H9 (cell line): Measurements from ENCODE around the gene ZNF665. TPM values are rescaled to one million over a fixed set of nuclear protein-coding genes. Genes with fewer than 3 reads are reported as not detected.

Experiments
- DNase-seq: peaks from one replicate; pipeline ENCODE4 v3.0.0-alpha.2; 2017
- H2AFZ ChIP-seq: one replicate; pipeline ENCODE4 v1.6.1; 2013; ENCODE audit warnings: mild to moderate bottlenecking, low read length, control low read depth, moderate library complexity
- H2AK5ac ChIP-seq: 2 replicates; pipeline ENCODE4 v1.6.1; 2013; ENCODE audit warnings: low read length, control low read depth, mixed read lengths; ENCODE audit not compliant: insufficient read length
- H2BK120ac ChIP-seq: one replicate; pipeline ENCODE4 v1.6.1; 2013; ENCODE audit warnings: low read depth, mild to moderate bottlenecking, low read length, control low read depth, inconsistent platforms; ENCODE audit not compliant: poor library complexity, severe bottlenecking
- H2BK12ac ChIP-seq: 2 replicates; pipeline ENCODE4 v1.6.1; 2013; ENCODE audit warnings: low read length, control low read depth, mixed read lengths, low read depth; ENCODE audit not compliant: insufficient read length
- H2BK15ac ChIP-seq: 2 replicates; pipeline ENCODE4 v1.6.1; 2013; ENCODE audit warnings: low read depth, low read length, control low read depth
- H2BK20ac ChIP-seq: one replicate; pipeline ENCODE4 v1.6.1; 2013; ENCODE audit warnings: low read depth, mild to moderate bottlenecking, low read length, control low read depth, inconsistent platforms; ENCODE audit not compliant: poor library complexity, severe bottlenecking
- H2BK5ac ChIP-seq: 2 replicates; pipeline ENCODE4 v1.6.1; 2013; ENCODE audit warnings: low read length, control low read depth, mixed read lengths; ENCODE audit not compliant: insufficient read length
- H3K14ac ChIP-seq: 2 replicates; pipeline ENCODE4 v1.6.1; 2013; ENCODE audit warnings: low read length, control low read depth; ENCODE audit not compliant: insufficient read depth
- H3K18ac ChIP-seq: 2 replicates; pipeline ENCODE4 v1.6.1; 2013; ENCODE audit warnings: low read depth, mild to moderate bottlenecking, mixed read lengths, low read length, control low read depth; ENCODE audit not compliant: insufficient read length
- H3K23ac ChIP-seq: 2 replicates; pipeline ENCODE4 v1.6.1; 2013; ENCODE audit warnings: low read length, control low read depth, mixed read lengths, low read depth; ENCODE audit not compliant: insufficient read length
- H3K23me2 ChIP-seq: 2 replicates; pipeline ENCODE4 v1.6.1; 2013; ENCODE audit warnings: low read depth, mild to moderate bottlenecking, mixed read lengths, low read length, control low read depth; ENCODE audit not compliant: insufficient read length, poor library complexity, severe bottlenecking
- H3K27ac ChIP-seq: 2 replicates; pipeline ENCODE4 v1.5.1; 2013; ENCODE audit warnings: low read length, control low read depth, mixed read lengths, low read depth; ENCODE audit not compliant: insufficient read length
- H3K27me3 ChIP-seq: 2 replicates; pipeline ENCODE4 v1.6.1; 2013; ENCODE audit warnings: low read length, control low read depth, inconsistent platforms; ENCODE audit not compliant: insufficient read depth
- H3K4ac ChIP-seq: 2 replicates; pipeline ENCODE4 v1.6.1; 2013; ENCODE audit warnings: low read depth, mild to moderate bottlenecking, control low read depth, inconsistent platforms, low read length, moderate library complexity
- H3K4me1 ChIP-seq: 2 replicates; pipeline ENCODE4 v1.6.1; 2013; ENCODE audit warnings: low read length, control low read depth, inconsistent platforms; ENCODE audit not compliant: insufficient read depth
- H3K4me2 ChIP-seq: 2 replicates; pipeline ENCODE4 v1.6.1; 2013; ENCODE audit warnings: low read length, control low read depth, mixed read lengths; ENCODE audit not compliant: insufficient read length, insufficient read depth
- H3K56ac ChIP-seq: 2 replicates; pipeline ENCODE4 v1.6.1; 2013; ENCODE audit warnings: low read depth, mild to moderate bottlenecking, mixed read lengths, low read length, control low read depth; ENCODE audit not compliant: insufficient read length
- H3K79me1 ChIP-seq: 2 replicates; pipeline ENCODE4 v1.6.1; 2013; ENCODE audit warnings: low read depth, mild to moderate bottlenecking, moderate library complexity, low read length, control low read depth, inconsistent platforms; ENCODE audit not compliant: insufficient read depth, poor library complexity, severe bottlenecking
- H3K79me2 ChIP-seq: 2 replicates; pipeline ENCODE4 v1.6.1; 2013; ENCODE audit warnings: low read length, control low read depth, inconsistent platforms; ENCODE audit not compliant: insufficient read depth
- H3K9ac ChIP-seq: 2 replicates; pipeline ENCODE4 v1.6.1; 2013; ENCODE audit warnings: low read length, control low read depth, mixed read lengths; ENCODE audit not compliant: insufficient read length; ENCODE audit errors: extremely low read depth
- H3K9me3 ChIP-seq: one replicate; pipeline ENCODE4 v1.6.1; 2013; ENCODE audit warnings: low read depth, low read length, inconsistent platforms; ENCODE audit not compliant: control insufficient read depth
- H3T11ph ChIP-seq: one replicate; pipeline ENCODE4 v1.6.1; 2013; ENCODE audit warnings: mild to moderate bottlenecking, low read length, control low read depth, inconsistent platforms
- H4K20me1 ChIP-seq: one replicate; pipeline ENCODE4 v1.6.1; 2013; ENCODE audit not compliant: control insufficient read depth, insufficient read length, insufficient read depth
- H4K5ac ChIP-seq: 2 replicates; pipeline ENCODE4 v1.6.1; 2013; ENCODE audit warnings: low read depth, mild to moderate bottlenecking, mixed read lengths, low read length, control low read depth; ENCODE audit not compliant: insufficient read length
- H4K8ac ChIP-seq: replicated peaks from 2 replicates; pipeline ENCODE4 v1.6.1; 2013; ENCODE audit warnings: low read length, control low read depth, mixed read lengths, low read depth; ENCODE audit not compliant: insufficient read length
- H4K91ac ChIP-seq: 2 replicates; pipeline ENCODE4 v1.6.1; 2013; ENCODE audit warnings: low read depth, mild to moderate bottlenecking, moderate library complexity, mixed read lengths, low read length, control low read depth; ENCODE audit not compliant: insufficient read length
- H3K27ac Mint-ChIP-seq, 3 experiments: 2 replicates in 2 of 3; 3 replicates in 1 of 3; pipeline ENCODE4 v1.8.0; 2020 to 2021; ENCODE audit warnings: mixed read lengths in 3 of 3, mild to moderate bottlenecking in 1 of 3, moderate library complexity in 1 of 3
- H3K27me3 Mint-ChIP-seq: 2 replicates; pipeline ENCODE4 v1.8.0; 2021; ENCODE audit warnings: low read depth, mild to moderate bottlenecking, moderate library complexity, mixed read lengths
- H3K36me3 Mint-ChIP-seq, 3 experiments: 2 replicates in 2 of 3; 3 replicates in 1 of 3; pipeline ENCODE4 v1.8.0; 2020 to 2021; ENCODE audit warnings: low read depth in 3 of 3, mixed read lengths in 3 of 3; ENCODE audit not compliant: insufficient read depth in 1 of 3
- H3K4me1 Mint-ChIP-seq, 2 experiments: 2 replicates each; pipeline ENCODE4 v1.8.0; 2020; ENCODE audit warnings: mixed read lengths in 2 of 2
- H3K4me3 Mint-ChIP-seq, 2 experiments: 2 replicates in 1 of 2; 3 replicates in 1 of 2; pipeline ENCODE4 v1.8.0; 2020 to 2021; ENCODE audit warnings: mild to moderate bottlenecking in 2 of 2, mixed read lengths in 2 of 2, moderate library complexity in 1 of 2
- H3K9me3 Mint-ChIP-seq, 2 experiments: 2 replicates in 1 of 2; 3 replicates in 1 of 2; pipeline ENCODE4 v1.8.0; 2020; ENCODE audit warnings: mild to moderate bottlenecking in 2 of 2, mixed read lengths in 2 of 2, moderate library complexity in 1 of 2
- CTCF ChIP-seq: fragments of 200-600 bp; sonication (generic); conservative IDR thresholded peaks from 3 replicates; pipeline ENCODE4 v1.8.0; 2021; ENCODE audit warnings: antibody characterized with exemption, mild to moderate bottlenecking
- WGBS: extraction: QIAGEN DNeasy Blood & Tissue Kit; methylation state at CpG from one replicate; pipeline ENCODE4 v1.1.7; 2013; ENCODE audit warnings: missing lambda C conversion rate, low lambda C conversion rate, mixed read lengths; ENCODE audit not compliant: insufficient read length; ENCODE audit errors: extremely low coverage; 5-methylcytosine and 5-hydroxymethylcytosine counted together
- total RNA-seq: library from RNA; stranded (reverse); gene quantifications from 2 replicates; pipeline ENCODE4 v1.2.1, GENCODE V29; 2021

ZNF665 gene
- total RNA-seq, 1 experiment from 2014 or later = 3.7 TPM

- H3K9me3 ChIP-seq = no peaks in the 10 kb centered on the region
- peaks cover 11% of the 10 kb centered on the region for H3K27me3 Mint-ChIP-seq
- H2BK15ac ChIP-seq = no peak overlapping the region
- peak overlapping the region; percentile 82 to 84 for H3K4me3 Mint-ChIP-seq
- H2AK5ac ChIP-seq = no peak overlapping the region
- H3K18ac ChIP-seq = no peak overlapping the region
- H3K27ac Mint-ChIP-seq = peak overlapping the region in 2 of 3 experiments; percentile 52 to 92; a peak in 3 of 7 replicates
- H2BK12ac ChIP-seq = no peak overlapping the region
- no peak for TF ChIP-seq CTCF
- no peak overlapping the region for H2BK5ac ChIP-seq
- H3K9ac ChIP-seq = peak overlapping the region; percentile 7
- H2BK120ac ChIP-seq = no peak overlapping the region
- H3K4me1 ChIP-seq = no peaks in the 10 kb centered on the region
- no peak overlapping the region for H3T11ph ChIP-seq
- no peaks in the 10 kb centered on the region for H3K79me1 ChIP-seq
- no peak overlapping the region for H2BK20ac ChIP-seq
- no peak overlapping the region for H3K23ac ChIP-seq
- no peak overlapping the region for H3K56ac ChIP-seq
- H3K4ac ChIP-seq = no peak overlapping the region
- no peaks in the 10 kb centered on the region for H4K20me1 ChIP-seq
- H3K23me2 ChIP-seq = peaks cover 12% of the 10 kb centered on the region
- H3K27ac ChIP-seq = no peak overlapping the region
- no CpG with 5 or more reads among the region's 41 CpGs for WGBS
- H3K27me3 ChIP-seq = no peaks in the 10 kb centered on the region
- no peak overlapping the region for H4K8ac ChIP-seq
- peaks cover 17 to 21% of the 10 kb centered on the region in 2 experiments for H3K9me3 Mint-ChIP-seq
- no peak overlapping the region for H4K91ac ChIP-seq
- peak overlapping the region; percentile 91 for H3K4me2 ChIP-seq
- H3K79me2 ChIP-seq = peaks cover 3% of the 10 kb centered on the region; the same call in 1 of the 2 replicates
- no peak overlapping the region for H2AFZ ChIP-seq
- DNase-seq = peak; percentile 39
- H3K14ac ChIP-seq = peak overlapping the region; percentile 17; the same call in 1 of the 2 replicates
- peaks cover 10% of the 10 kb centered on the region in 2 experiments for H3K4me1 Mint-ChIP-seq
- no peak overlapping the region for H4K5ac ChIP-seq
- peaks cover 24 to 27% (median 25%) of the 10 kb centered on the region in 3 experiments for H3K36me3 Mint-ChIP-seq
Measured at GRCh38 chr19:53158119-53158656, 35.0 kb downstream of the ZNF665 start.
